ENCODE measurements around the gene KREMEN1.

The KREMEN1 gene

GRCh38 chr22:29049655-29050263 lies 23.1 kb upstream of the KREMEN1 start:
- no peak for FAIRE-seq

DNA sequence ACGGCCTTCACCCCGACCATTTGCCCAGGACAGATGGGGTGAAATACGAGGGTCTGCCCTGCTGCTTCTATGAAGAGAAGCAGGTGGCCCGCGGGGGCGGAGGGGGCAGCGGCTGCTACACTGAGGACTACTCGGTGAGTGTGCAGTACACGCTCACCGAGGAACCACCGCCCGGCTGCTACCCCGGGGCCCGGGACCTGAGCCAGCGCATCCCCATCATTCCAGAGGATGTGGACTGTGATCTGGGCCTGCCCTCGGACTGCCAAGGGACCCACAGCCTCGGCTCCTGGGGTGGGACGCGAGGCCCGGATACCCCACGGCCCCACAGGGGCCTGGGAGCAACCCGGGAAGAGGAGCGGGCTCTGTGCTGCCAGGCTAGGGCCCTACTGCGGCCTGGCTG lies 22.4 kb upstream of the KREMEN1 start:
- FAIRE-seq = no peak

DNA sequence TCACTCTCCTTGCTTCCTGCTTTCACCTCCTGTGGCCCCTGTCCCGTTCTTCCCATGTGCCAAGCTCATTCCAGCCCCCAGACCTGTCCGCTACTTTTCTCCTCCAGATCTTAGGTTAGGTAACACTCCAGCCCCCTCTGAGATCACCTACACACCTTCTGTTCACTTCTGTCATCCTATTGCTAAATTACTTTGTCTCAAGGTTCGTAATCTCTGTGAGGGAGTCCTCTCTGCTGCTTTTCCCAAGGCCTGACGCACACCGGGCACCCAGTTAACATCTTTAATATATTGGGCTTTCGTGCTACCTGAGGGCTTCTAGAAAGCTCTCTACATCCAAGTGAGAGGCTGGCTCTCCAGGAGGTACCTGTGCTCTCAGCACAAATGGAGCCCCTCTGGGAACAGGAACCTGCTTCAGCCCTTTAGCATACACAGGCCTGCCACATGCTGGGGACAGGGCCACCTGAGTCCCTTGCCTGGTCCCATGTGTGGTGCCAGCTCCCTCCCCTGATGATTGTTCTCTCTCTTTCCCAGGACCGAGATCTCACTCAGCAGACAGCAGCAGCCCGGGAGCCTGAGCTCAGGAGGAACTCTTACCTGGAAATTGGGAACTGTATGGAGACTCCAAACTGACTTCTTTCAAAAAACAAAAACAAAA lies 19.7 kb upstream of the KREMEN1 start:
- FAIRE-seq = no peak

DNA sequence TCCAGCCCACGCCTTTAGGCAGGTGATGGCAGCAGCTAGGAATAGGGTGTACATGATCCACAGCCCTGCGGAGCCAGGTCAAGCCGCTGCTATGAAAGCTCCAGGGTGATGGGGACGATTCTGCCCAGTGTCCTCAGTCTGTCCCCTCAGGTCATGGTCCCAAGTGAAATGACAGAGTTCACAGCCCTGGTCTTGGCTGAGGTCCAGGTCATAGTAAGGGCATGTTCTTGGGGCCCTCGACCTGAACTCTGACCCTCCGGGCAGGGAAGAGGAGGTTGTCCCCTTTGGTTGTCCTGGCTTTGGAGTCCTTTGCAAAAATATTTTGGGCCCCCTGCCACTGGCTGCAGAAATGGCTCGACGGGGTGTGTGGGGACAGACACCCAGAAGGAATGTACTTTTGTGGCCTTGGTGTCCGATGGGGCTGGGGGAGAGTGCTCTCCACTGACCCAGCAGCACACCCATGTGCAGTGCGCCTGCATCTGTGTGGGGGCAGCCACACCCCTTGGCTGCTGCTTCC lies 18.5 kb upstream of the KREMEN1 start:
- no peak for FAIRE-seq

DNA sequence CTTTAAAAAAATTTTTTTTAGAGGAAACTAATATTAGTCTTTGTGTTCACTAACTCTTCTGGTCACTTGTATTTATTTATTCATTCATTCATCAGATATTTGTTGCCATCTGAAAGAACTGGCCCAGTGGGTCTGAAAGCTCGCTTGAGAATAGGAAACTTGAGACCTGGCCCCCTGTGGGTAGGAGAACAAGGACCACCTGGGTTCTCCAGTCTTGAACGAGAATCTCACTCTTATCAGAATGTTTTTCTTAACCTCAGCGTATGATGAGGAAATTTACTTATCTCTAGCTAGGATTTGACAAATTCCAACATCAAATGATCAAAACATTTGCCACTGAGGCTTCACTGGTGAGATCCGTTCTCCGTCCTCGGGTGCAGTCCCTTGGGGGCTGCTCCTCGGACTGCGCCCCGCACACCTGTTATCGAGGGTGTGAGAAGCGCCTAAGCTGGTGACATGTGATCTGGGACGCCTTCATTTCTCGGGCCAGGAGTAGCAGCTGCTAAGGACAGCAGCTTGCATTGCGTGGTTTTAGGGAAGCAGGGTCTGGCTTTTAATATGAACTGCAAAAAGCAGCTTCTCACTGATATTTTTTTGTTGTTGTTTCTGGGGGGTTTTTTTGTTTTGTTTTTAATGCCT lies 17.5 kb upstream of the KREMEN1 start:
- FAIRE-seq = no peak

DNA sequence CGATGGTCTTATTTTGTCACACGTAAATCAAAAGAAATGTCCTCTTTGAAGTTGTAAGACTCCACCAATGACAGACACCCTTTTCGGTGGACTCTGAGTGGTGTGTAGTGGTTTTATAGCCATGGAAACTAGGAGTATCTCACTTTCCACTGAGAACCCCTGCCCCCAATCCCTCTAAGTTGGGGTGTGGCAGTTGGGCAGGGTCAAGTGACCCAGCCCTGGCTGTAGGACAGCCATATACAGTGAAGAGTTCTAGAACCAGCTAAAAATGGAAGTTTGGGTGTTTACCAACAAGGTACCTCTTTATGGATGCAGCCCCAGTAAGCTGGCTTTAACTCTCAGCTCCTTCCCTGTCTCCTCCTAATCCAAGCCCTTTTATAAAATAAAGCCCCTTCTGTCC lies 16.4 kb upstream of the KREMEN1 start:
- FAIRE-seq = no peak

GRCh38 chr22:29060251-29060869 lies 12.5 kb upstream of the KREMEN1 start:
- no peak for FAIRE-seq

DNA sequence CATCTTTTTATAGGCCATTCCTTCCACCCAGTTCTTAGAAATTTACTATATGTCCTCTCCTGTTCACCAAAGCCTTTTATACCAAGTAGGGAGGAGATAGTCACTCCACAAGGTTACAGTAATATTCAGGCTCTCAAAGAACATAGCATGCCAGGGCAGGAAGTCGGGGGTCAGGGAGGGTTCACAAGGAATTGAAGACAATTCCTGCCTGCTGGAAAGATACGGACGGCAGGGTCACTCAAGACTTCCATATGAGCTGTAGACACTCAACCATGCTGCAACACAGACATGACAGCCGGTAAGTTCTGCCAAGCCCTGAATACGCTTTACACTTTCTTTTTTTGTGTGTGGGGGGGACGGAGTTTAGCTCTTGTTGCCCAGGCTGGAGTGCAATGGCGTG lies 11.9 kb upstream of the KREMEN1 start:
- FAIRE-seq = no peak

GRCh38 chr22:29061773-29062172 lies 11.1 kb upstream of the KREMEN1 start, which contains the start of gene C22orf31:
TSS of gene C22orf31 (minus strand) at chr22:29061831. CDS start at chr22:29061792, 39 bp downstream.
- FAIRE-seq = no peak

GRCh38 chr22:29062286-29062821 lies 10.5 kb upstream of the KREMEN1 start:
- no peak for FAIRE-seq

DNA sequence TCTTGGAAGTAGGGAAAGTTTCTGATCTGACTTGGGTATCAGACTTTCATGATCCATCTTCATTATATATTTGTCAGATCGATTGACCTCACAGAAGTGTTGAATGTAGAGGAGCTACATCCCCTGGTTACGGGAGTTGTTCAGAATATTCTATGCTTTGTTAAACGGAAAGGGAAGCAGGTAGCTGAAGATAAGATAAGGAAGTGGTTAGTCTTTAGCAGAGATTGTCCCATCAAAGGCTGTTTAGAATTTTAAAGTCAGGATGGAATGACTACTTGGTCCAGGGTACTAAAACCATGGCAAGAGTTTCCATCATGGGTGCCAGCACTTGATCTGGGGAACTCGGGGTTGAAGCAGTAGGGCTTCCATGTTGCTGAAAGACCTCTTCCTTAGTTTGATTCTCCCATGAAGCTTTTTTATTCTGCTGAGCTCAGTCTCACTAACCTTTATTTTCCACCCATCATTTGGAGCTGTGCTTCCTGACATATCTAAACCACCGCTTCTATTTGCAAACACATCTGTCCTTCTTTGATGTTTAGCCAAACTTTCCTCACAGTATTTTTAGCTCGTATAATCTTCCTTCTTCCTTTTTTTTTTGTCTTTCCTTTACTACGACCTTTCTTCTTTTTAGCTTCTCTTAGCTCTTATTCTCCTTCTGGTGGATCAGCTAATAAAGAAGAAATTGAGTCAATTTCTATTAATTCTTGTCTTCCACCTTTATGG lies 7.2 kb upstream of the KREMEN1 start:
- FAIRE-seq = no peak

GRCh38 chr22:29069463-29069862 lies 3.4 kb upstream of the KREMEN1 start:
- FAIRE-seq = no peak

GRCh38 chr22:29070490-29070889 lies 2.3 kb upstream of the KREMEN1 start:
- no peak for FAIRE-seq

- FAIRE-seq = no peak
Measured at GRCh38 chr22:29071261-29072045, 1.4 kb upstream of the KREMEN1 start.

DNA sequence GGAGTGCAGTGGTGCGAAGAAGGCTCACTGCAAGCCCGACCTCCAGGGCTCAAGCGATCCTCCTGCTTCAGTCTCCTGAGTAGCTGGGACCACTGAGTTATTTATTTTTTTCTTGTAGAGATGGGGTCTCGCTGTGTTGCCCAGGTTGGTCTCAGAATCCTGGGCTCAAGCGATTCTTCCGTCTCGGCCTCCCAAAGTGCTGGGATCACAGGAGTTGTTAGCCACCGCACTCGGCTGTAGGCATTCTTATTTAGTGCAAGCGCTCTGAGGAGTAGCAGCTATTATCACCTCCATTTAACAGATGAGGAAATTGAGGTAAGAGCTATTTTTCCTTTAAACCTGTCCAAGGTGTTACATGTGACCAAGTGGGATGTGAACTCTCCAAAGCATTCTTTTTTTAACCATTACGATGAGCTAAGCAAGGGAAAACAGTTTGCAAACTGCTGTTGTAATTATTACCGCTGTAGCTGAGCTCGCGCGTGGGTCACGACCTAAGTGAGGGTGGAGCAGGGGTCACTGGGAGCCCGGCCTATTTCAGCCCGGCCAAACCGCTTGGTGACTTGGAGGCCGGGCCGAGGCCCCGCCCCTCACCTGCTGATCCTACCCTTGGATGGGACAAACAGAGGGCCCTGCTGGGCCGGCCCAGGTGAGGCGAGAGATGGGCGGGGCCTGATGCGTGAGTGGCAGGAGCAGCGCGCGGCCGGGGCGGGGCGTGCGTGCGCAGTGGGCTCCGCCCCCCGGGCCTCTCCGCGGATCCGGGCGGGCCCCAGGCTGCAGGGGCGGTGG lies 449 bp upstream of the KREMEN1 start:
- FAIRE-seq = no peak

DNA sequence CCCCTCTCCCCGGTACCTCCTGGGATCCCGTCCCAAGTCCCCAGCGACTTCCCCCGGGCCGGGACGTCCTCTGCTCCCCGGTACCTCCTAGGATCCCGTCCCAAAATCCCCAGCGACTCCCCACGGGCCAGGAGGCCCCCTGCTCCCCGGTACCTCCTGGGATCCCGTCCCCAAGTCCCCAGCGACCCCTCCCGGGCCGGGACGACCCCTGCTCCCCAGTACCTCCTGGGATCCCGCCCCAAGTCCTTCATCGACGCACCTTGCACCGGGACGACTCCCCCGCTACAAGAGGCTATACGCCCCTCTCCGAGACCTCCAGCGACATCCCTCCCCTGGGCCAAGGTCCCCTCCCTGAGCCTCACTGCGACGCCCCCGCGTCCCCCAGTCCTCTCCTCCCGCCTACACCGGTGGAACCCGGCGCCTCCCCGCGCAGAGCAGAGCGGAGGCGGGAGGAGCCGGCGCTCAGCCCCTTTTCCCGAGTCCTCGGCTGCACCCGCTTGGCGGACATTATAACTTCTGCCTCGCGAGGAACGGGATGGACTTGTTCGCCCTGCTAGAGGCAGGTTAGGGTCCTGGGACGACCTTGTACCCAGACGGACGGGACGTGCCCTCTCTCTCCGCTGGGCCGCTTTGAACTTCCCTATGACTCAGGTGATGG lies 912 bp downstream of the KREMEN1 start:
- FAIRE-seq = no peak

DNA sequence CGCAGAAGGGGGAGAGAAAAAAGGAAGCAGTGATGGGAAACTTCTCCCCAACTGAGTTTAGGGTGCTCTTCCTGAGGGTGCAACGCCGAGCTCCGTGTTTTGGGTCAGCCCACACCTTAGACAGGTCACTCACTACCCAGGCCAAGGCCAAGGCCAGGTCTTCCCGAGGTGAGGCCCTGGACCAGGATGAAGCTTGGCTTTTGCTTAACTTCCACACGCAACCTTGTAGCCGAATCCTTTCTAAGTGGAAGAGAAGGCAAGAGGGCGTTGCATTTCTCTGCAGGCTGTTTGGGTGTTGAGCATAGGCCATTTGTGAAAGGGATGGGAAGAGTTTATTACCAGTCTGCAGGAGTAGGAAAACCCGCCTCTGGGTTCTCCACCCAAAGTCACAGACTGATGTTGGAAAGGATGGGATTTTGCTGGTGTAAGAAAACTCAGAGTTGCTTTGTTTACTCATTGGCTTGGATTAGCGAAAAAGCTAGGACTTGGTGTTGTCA lies 1.5 kb downstream of the KREMEN1 start:
- FAIRE-seq = no peak

GRCh38 chr22:29078036-29078868 lies 5.4 kb downstream of the KREMEN1 start:
- peak; percentile 97 for FAIRE-seq

DNA sequence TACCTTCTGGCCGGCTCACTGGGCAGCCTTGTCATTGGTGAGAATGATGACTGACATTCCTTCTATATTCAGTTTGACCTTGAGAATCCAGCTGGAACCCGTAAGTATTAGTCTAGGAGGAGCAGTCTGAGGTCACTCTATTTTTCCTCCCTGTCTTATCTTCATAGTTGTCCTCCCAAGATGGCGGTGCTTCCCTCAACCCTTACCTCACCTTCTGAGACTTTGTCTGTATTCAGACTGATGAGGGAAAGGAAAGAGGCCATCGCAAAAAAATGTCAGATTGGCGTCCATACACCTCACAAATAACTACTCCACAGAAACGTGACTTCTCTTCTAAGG lies 6.0 kb downstream of the KREMEN1 start:
- no peak for FAIRE-seq
